Activated CD4-positive, alpha-beta T cell treated with anti-CD3 and anti-CD28 coated beads, Interleukin-10, Interleukin-2, amounts not matched to agents 100 ng/mL and 50 ng/mL, durations not matched to agents 16 hours and 8 hours (primary cell): Measurements from ENCODE around the gene TMEM69.
A peak's percentile ranks its signal among the peaks of the same experiment; 100 is the strongest.
"Not testable (repeated sequence)": the region's sequence is repeated elsewhere in the genome, so short reads cannot be mapped to it uniquely, and the experiment has no call there.

Experiments used
- DNase-seq: peaks from one replicate; pipeline ENCODE4 v3.0.0-alpha.2; 2020

The TMEM69 gene

DNA sequence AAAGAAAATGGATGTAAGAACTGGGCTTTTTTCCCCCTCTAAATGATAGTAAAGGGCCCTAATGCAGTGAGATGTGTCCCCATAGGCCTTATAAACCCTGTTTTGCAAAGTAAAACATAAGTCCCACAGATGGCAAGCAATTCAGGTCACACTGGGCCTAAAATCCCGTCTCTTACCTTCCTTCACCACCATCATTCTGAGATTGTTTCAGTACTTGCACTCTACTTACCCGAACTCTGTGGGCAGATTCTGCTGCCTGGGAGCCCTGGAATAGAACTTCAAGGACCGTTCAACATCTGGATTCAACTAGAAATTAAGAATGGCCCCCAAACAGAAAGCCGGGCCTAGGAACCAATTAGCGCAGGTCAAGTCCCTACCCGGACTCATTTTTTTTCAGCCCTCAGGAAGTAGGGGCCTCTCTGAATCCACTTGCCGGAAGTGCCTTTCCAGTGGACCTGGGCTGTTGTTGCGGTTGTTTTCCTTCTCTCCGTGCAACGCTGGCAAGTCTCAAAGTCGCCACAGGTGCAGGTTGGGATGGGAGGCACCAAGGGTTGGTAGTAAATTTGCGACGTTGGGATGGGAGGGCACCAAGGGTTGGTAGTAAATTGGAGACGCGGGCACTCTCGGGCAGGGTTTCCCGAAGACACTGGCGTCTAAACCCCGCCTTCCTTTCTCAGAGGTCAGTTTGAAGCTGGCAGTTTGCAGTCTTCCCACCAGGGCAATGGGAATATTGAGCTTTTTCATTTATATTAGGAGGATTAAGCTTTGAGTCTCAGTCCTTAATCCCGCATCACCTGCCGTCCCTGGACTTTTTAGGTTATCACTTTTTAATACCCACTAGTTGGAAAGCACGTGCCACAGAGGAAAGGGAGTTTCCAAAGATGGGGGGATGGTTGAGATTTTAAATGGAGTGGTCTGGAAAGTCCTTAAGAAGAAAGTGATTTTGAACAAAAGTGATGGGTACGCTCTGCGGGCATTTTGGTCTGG is at the start of gene TMEM69:
TMEM69 (plus strand) TSS at position 428 of the 987 bp plus-strand sequence. CDS start 2,888 bp downstream, outside the sequence.
- peak; percentile 88 for DNase-seq

- DNase-seq = no peak
These were observed 47.7 kb upstream of the TMEM69 start for GRCh38 chr1:45640293-45640692.

DNA sequence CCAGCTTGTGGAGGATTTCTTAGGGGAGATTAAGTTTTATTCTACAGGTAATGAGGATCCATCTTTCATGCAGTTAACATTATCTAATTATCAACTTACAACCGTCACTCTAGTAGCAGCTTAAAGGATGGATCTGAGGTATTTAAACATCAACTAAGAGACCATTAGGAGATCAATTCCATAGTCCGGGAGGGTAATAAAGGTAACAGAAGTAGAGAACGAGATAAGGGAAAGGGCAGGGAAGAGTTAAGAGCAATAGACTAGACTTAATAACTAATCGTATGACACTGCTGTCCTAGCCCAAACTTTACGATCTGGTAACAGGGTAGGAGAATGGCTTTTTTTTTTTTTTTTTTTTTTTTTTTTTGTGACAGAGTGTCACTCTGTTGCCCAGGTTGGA is 44.7 kb upstream of the TMEM69 start:
- no peak for DNase-seq

- DNase-seq = no peak
These were observed 44.0 kb upstream of the TMEM69 start for GRCh38 chr1:45643978-45644377.

DNA sequence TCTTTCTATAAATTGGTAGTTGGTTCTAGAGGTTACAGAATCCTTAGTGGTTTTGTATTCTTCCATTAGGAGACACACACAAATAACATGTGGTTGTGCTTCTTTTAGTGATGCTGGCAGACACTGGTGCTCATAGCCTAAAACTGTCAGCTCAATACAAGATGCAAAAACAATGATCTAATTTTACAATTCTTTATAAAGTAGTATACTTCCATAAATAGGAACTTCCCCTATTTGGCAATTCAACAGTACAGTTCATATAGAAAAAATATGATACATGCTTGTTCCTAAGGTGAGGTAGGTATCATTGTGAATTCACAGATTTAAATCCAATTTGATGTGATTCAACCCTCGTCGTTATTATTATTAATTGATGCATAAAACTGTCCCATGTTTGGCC is 43.3 kb upstream of the TMEM69 start:
- no peak for DNase-seq

- DNase-seq = no peak
These were observed 40.5 kb upstream of the TMEM69 start for GRCh38 chr1:45647248-45648021.

- DNase-seq = peak; percentile 78
These were observed 33.3 kb upstream of the TMEM69 start for GRCh38 chr1:45654540-45655280.

GRCh38 chr1:45656573-45657226 is 31.3 kb upstream of the TMEM69 start:
- DNase-seq = no peak

- DNase-seq = no peak
These were observed 29.8 kb upstream of the TMEM69 start for GRCh38 chr1:45658171-45658570.

DNA sequence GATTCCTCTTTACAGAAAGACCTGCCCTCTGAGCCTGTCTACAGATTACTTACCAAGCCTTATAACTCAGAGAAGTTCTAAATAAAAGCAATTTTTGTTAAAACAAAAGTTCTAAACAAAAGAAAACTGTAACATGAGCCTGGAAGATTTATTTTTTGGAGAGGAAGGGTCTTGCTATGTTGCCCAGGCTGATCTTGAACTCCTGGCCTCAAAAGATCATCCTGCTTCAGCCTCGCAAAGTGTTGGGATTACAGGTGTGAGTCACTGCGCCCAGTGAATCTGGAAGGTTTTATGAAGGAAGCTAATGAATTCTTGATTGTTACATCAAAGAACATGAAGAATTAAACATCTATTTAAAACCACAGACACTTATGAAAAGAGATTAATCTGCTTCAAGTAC is 28.8 kb upstream of the TMEM69 start:
- no peak for DNase-seq

DNA sequence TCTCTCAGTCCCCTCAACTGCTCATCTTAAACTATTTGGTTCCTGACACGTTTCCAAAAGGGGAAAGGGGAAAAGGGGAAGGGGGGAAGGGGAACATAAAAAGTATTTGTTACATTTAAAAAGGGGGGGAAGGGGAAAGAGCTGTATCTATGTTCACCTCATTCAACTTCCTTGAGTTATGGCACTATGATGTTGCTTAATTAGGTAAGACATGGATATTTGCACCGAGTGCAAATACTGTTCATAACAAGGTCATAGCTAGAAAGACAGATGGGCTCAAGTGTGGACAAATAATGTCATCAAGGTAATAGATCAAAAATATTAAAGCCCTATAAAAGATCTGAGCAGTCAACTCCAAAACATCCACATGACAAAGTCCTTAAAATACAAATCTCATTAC is 27.6 kb upstream of the TMEM69 start:
- no peak for DNase-seq

- no peak for DNase-seq
These were observed 21.1 kb upstream of the TMEM69 start for GRCh38 chr1:45666836-45667235.

DNA sequence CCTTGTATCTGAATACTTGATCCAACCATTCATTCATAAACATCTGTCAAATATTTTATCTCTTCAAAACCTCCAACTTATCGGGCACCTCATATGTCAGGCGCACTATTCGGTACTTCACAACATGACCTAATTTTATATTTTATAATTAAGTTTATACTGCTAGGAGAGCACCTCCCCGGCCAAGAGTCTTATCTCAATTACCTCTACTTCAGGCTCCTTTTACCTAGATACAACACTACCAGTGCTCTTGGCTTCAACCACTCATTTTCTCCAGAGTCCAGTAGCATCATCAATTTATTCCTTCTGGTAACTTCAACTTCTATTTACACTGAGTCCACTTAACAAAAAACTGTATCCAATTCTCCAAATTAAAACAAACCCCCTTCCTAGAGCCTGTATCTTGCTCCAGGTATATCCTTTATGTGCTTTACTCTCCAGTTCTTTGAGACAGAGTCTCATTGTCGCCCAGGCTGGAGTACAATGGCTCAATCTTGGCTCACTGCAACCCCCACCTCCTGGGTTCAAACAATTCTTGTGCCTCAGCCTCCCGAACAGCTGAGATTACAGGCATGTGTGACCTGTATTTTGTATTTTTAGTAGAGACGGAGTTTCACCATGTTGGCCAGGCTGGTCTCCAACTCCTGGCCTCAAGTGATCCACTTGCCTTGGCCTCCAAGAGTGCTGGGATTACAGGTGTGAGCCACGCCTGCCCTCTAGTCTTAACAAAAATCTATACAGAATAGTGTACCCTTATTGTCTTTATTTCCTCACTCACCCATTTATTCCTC is 20.5 kb upstream of the TMEM69 start:
- no peak for DNase-seq

- no peak for DNase-seq
These were observed 19.5 kb upstream of the TMEM69 start for GRCh38 chr1:45668526-45668925.

GRCh38 chr1:45669379-45669778 is 18.6 kb upstream of the TMEM69 start:
- no peak for DNase-seq

DNA sequence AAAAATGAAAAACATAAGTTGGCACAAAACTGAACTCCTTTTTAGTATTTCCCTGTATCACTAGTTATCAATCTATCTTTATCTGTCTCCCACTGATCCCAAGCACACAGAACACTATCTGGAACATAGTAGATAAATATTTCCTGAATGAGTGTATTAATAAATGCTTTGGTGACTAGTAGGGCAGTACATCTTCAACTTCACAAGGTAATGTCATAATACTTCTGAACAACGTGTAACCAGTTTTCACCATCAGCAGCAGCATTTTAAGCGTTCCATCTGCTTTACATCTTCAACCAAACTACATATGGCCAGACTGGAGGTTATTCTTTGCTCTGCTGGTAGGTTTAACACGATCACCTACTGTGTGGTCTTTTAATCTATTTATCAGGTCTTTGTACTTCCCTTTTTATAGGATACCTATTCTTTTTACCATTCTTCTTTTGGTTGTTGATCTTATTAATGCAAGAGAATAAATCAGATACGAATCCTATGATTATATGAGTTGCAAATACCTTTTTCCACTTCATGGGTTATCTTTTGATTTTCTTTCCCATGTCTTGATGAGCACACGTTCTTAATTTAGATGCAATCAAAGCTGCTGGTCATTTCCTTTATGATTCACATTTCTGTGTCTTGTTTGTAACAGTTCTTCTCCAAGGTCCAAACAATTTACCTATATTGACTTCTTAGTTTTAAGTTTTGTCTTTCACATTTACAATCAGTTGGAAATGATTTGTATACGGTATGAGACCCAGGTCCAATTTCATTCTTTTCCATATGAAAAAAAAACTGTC is 17.9 kb upstream of the TMEM69 start:
- no peak for DNase-seq

DNA sequence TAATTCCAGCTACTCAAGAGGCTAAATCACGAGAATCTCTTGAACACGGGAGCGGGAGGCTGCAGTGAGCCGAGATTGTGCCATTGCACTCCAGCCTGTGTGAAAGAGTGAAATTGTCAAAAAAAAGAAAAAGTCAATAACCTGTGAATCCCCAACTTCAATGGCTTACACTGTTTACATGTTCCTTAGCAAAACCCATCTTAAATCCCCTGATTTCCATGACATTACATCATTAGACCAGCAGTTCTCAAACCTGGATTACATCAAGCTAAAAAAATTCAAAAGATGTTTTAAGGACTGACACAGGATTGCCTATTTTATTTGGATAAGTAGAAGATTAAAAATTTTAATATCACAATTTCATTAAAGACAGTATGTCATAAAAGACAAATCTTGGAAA is 14.0 kb upstream of the TMEM69 start:
- no peak for DNase-seq

DNA sequence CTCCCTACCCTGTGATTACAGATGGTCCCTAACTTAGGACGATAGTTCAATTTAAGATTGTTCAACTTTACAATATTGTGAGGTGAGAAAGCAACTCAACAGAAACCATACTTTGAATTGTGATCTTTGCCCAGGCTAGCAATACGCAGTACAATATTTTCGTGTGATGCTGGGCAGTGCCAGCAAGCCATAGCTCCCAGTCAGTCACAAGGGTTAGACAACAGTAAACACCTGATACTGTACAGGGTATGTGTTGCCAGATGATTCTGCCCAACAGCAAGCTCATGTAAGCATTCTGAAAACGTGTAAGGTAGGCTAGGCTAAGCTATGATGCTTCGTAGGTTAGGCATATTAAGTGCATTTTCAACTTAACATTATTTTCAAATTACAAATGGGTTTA is 13.5 kb upstream of the TMEM69 start:
- DNase-seq = no peak

GRCh38 chr1:45676553-45676952 is 11.4 kb upstream of the TMEM69 start:
- DNase-seq = not testable (repeated sequence)

DNA sequence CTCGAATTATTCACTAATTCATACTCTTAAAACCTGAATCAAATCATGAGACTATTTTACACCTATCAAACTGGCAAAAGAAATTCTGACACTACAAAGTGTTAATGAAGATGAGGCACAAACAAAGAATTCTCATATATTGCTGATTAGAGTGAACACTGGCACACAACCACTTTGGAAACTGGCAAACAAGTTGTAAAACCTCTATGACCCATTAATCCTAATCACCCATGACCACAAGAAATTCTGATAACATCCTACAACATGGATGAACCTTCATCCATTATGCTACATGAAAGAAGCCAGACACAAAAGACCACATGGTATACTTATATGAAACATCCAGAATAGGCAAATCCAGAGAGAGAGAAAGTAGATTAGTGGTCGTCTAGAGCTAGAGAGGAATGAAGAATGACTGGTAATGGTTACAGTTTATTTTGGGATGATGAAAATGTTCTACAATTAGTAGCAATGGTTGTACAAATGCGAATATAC is 10.2 kb upstream of the TMEM69 start:
- DNase-seq = no peak

DNA sequence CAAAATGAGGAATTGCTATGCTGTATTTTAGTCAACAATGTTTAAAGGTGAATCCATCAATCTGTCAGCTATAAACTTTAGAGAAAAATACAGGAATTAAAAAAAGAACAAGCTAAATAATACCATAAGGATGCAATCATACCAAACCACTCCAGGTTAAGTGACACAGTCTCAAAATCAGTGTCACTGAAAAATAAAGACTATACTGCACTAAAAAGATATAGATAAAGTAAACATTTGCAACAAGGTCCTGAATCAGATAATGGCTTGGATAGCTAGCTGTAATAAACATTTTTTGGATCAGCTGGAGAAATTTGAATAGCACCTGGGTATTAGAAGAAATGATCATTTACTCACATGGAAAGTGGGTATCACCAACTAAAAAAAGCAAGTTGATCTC is 9.5 kb upstream of the TMEM69 start:
- DNase-seq = no peak
